AG04450 (cell line): ENCODE measurements around the gene SMYD2. TPM values are rescaled to one million over a fixed set of nuclear protein-coding genes. Genes with fewer than 3 reads are reported as not detected.

Experiments used
- CTCF ChIA-PET: fragments of 300-600, 350-600 bp; formaldehyde crosslinking; extraction: SDS; loops from one replicate; lab custom pipeline; 2022; ENCODE audit warnings: antibody characterized with exemption, inconsistent platforms; lab: Charles Lee
- POLR2A ChIA-PET: fragments of 350-600 bp; formaldehyde crosslinking; extraction: SDS; loops from one replicate; lab custom pipeline; 2021; ENCODE audit warnings: antibody characterized with exemption, inconsistent platforms; lab: Yijun Ruan, JAX
- DNase-seq: peaks from one replicate; pipeline ENCODE4 v3.0.0-alpha.2; 2011; ENCODE audit warnings: low read depth, low spot score
- H3K27ac ChIP-seq: one replicate; pipeline ENCODE4 v1.5.1; 2012; ENCODE audit warnings: low read depth, low read length, control low read depth
- H3K27me3 ChIP-seq: one replicate; pipeline ENCODE4 v1.6.0; 2012; ENCODE audit warnings: low read length; ENCODE audit not compliant: control insufficient read depth, insufficient read depth
- H3K4me3 ChIP-seq: 2 replicates; pipeline ENCODE4 v1.5.1; 2011; ENCODE audit warnings: mild to moderate bottlenecking, low read depth, low read length, control low read depth
- H3K9me3 ChIP-seq: 2 replicates; pipeline ENCODE4 v1.5.1; 2012; ENCODE audit warnings: low read length; ENCODE audit not compliant: control insufficient read depth, insufficient read depth
- polyA plus RNA-seq: library from polyadenylated mRNA; depleted of rRNA; stranded (reverse); fragments of >200 nt; gene quantifications from 2 replicates; pipeline ENCODE4 v1.2.3, GENCODE V29; 2011
- TF ChIP-seq, protein P1 (sequence below): IDR thresholded peaks from 2 replicates; pipeline ENCODE4 v1.5.1; 2011; ENCODE audit warnings: low read depth, low read length, control low read depth, inconsistent platforms

The SMYD2 gene
- polyA plus RNA-seq, 1 experiment, result 54.7 TPM

GRCh38 chr1:214319938-214320337, 39.0 kb downstream of the SMYD2 start:
- no peaks in the 10 kb centered on the region for H3K27me3 ChIP-seq
- no peak overlapping the region for H3K27ac ChIP-seq
- H3K9me3 ChIP-seq, result no peaks in the 10 kb centered on the region
- POLR2A ChIA-PET, result no interaction called here
- CTCF ChIA-PET, result interaction anchor here (0.6 to 8.8 kb wide), 5 partner anchors 8 to 58 kb away, joined by 3 to 70 read pairs (median 28); no protein-coding TSS in a partner anchor
- no peak for DNase-seq
- TF ChIP-seq, protein P1, sequence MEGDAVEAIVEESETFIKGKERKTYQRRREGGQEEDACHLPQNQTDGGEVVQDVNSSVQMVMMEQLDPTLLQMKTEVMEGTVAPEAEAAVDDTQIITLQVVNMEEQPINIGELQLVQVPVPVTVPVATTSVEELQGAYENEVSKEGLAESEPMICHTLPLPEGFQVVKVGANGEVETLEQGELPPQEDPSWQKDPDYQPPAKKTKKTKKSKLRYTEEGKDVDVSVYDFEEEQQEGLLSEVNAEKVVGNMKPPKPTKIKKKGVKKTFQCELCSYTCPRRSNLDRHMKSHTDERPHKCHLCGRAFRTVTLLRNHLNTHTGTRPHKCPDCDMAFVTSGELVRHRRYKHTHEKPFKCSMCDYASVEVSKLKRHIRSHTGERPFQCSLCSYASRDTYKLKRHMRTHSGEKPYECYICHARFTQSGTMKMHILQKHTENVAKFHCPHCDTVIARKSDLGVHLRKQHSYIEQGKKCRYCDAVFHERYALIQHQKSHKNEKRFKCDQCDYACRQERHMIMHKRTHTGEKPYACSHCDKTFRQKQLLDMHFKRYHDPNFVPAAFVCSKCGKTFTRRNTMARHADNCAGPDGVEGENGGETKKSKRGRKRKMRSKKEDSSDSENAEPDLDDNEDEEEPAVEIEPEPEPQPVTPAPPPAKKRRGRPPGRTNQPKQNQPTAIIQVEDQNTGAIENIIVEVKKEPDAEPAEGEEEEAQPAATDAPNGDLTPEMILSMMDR, result peak; percentile 20
- H3K4me3 ChIP-seq, result no peak overlapping the region

DNA sequence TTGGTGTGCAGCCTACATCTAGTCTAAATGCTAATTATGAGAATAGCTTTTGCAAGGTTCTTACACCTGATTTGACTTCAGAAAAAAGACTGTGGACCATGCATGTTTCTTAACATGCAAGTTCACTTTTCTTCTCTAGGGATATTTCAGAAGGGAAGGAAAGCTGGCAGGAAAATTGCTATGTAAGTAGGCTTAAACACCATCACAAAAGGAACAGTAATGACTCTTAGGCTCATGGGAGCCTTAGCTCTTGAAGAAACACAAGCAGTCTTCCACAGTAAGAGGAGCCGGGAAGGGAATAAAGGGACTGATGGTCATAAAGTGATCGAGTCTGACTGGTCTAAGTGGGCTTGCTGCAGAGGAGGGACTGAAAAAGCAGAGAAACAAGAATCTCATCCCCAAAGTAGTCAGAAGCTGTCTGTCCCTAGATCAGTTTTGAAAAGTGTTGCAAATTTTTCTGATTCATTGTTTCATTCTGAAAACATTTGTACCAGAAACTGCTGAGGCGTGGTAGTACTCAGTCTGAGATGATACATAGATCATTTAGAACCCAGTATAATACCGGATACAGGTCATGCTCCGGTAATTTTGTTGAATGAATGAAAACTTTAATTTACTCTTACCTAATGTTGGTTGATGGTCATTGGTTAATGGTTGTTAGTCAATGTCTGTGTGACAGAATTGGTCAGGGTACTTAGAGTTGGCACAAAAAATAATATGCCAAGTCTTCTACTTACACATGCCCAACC, 40.9 kb downstream of the SMYD2 start:
- TF ChIP-seq, protein P1, result no peak
- Histone ChIP-seq H3K9me3 (no peaks in the 10 kb centered on the region), H3K27ac (no peak overlapping the region), H3K4me3 (no peak overlapping the region), H3K27me3 (no peaks in the 10 kb centered on the region)
- DNase-seq, result no peak
- ChIA-PET CTCF (interaction anchor here (0.9 to 8.8 kb wide), 3 partner anchors 10 to 107 kb away, joined by 6 to 70 read pairs (median 10); no protein-coding TSS in a partner anchor), POLR2A (no interaction called here)

- POLR2A ChIA-PET, result interaction anchor here (0.7 kb wide), 1 partner anchor 70 kb away, joined by 9 read pairs; no protein-coding TSS in a partner anchor
- no peak overlapping the region for H3K4me3 ChIP-seq
- DNase-seq, result no peak
- H3K27ac ChIP-seq, result no peak overlapping the region
- TF ChIP-seq, protein P1, result no peak
- CTCF ChIA-PET, result interaction anchor here (0.5 to 13.4 kb wide), 10 partner anchors 8 to 1190 kb away, joined by 3 to 435 read pairs (median 6); no protein-coding TSS in a partner anchor
- H3K27me3 ChIP-seq, result no peaks in the 10 kb centered on the region
- H3K9me3 ChIP-seq, result no peaks in the 10 kb centered on the region
Measured at GRCh38 chr1:214324896-214325800, 44.2 kb downstream of the SMYD2 start.

DNA sequence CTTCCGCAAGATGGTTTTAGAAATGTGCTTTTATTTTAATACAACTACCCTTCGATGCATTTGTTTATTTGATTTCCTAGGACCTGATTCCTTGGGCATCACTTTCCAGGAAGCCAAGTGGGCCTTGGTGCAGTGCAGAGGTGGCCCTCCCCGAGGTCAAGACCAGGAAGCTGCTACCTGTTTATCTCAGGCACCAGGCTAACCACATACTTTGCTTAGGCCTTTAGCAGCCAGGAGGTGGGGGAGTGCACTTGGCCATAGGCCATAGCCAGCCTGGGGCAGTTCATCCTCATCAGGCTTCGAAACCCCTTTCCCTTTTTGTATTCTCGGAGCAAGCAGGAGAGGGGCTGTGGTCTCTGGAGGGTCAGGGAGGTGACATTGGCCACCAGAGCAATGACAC, 45.4 kb downstream of the SMYD2 start:
- no peak for DNase-seq
- TF ChIP-seq, protein P1, result no peak
- ChIA-PET CTCF (interaction anchor here (1.0 to 13.4 kb wide), 5 partner anchors 8 to 257 kb away, joined by 3 to 435 read pairs (median 278); no protein-coding TSS in a partner anchor), POLR2A (no interaction called here)
- H3K27ac ChIP-seq, result no peak overlapping the region
- H3K27me3 ChIP-seq, result no peaks in the 10 kb centered on the region
- no peak overlapping the region for H3K4me3 ChIP-seq
- no peaks in the 10 kb centered on the region for H3K9me3 ChIP-seq
